Right ventricle myocardium superior (tissue), 1 donor: Measurements from ENCODE around the gene KLF6. TPM values are rescaled to one million over a fixed set of nuclear protein-coding genes. Genes with fewer than 3 reads are reported as not detected.
A peak's percentile ranks its signal among the peaks of the same experiment; 100 is the strongest.

Experiments used
- ATAC-seq: fragments of 200-7000 bp; cut with Tn5 transposase; one replicate; pipeline ENCODE4 v1.9.1; 2020; ENCODE audit warnings: mild to moderate bottlenecking; ENCODE audit not compliant: poor library complexity
- DNase-seq: peaks from one replicate; pipeline ENCODE4 v3.0.0-alpha.2; 2020
- intact Hi-C: fragments of 100-400 bp; cut with DNase I; formaldehyde crosslinking; loops from one replicate; pipeline ENCODE4 v1.11.2; 2022
- total RNA-seq: library from RNA; stranded (reverse); fragmentation: NEBNext Ultra II Directional; extraction: Animal tissue kit (Norgen Biotek cat#: 25700); gene quantifications from one replicate; pipeline ENCODE4 v1.2.1, GENCODE V29; 2021
- donor health status: DM: no; HTN: yes; CAD: no; lungs with severe emphysema.

Gene KLF6
- total RNA-seq, 1 donor from 2014 or later, result 60.2 TPM

DNA sequence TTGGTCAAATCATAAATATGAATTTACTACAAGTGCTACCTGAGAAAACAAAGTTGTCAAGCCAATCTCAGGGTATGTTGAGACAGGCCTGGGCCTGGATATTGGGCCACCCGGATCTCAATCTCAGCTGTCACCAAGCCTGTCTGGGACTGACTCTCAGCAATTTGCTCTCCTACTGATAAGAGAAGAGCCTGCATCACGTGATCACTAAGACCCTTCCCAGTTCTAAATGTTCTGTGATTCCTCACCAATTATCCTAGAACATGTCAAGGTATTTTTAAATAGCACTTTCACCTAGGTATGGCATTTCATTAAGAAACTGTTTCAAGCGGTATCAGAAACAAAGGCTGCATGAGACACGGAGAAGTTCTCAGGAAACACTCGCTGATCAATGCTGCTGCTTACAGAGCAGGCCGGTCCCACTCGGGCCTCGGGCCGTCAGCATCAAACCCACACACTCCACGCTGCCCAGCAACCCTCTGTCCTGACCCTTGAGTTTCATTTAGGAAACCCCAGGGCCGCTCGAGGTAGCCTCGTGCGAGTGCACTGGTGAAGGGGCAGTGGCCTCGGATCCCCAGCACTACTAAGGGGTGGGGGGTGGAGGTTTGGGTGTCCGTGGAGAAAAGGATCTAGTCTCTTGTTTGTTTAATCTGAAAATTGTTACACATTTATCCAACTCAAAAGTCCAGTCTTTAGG, 4.1 kb downstream of the KLF6 start:
- intact Hi-C loops, result loop anchor here (5.0 to 10.0 kb wide), 3 partner anchors 134 to 884 kb away; no protein-coding TSS in a partner anchor

DNA sequence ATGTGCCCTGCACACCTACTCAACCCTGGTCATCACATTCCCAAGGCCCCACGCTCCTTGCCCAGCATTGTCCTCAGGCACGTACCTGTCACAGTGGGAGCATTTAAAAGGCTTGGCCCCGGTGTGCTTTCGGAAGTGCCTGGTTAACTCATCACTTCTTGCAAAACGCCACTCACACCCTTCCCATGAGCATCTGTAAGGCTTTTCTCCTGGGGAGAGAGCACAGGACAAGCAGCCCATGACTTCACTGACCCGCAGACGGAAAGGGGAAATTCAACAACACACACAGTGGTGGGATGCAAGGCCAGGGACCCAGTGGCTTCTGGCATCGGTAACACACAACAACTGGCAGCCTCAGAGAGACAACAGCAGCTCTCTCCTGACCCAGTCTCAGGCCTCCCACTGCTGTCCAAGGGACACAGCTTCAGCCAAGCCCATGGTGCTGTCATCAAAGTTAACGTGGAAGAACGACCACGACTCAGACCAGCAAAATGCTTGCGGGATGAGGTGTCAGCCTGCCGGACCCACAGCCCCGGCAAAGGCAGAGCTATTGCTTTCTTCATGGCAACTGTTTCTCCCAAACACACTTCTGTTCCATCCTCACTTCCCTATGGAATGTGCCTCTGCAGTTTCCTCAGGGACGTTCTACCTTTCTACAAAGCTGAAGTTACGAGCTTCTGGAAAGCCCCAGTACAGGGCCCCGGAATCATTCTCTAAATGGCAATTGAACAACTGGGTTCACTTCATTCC, 4.8 kb downstream of the KLF6 start:
- ATAC-seq, result no peak
- intact Hi-C loops, result loop anchor here (5.0 to 10.0 kb wide), 3 partner anchors 135 to 885 kb away; no protein-coding TSS in a partner anchor
- DNase-seq, result no peak

More for the DNA sequence above, 4.1 kb downstream of the KLF6 start:
- ATAC-seq (no peak), DNase-seq (no peak)

DNA sequence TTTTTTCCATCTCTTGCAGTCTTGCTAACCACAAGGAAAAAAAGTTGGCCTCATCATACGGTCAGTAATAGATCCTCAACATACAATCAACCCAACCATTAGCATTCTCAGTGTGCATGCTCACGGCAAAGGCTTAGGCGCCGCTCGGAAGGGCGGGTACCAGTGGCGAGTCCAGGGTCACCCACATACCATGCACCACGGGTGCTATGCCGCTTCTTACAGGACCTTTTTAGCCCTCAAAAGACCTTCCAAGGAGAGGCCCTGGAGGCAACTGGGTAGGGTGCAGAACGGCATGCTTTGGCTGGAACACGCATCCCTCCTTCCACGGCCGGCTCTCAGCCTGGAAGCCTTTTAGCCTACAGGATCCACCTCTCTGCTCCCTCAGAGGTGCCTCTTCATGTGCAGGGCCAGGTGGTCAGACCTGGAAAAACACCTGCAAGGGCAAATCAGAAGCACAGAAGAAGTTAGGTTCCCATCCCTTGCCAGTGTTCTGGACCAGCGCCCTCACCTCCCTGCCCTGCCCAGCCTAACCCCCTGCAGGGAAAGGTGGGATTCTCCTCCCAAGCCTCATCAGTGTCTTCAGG, 5.8 kb downstream of the KLF6 start:
- no peak for ATAC-seq
- intact Hi-C loops, result loop anchor here (10.0 kb wide), 1 partner anchor 314 kb away; no protein-coding TSS in a partner anchor
- no peak for DNase-seq

DNA sequence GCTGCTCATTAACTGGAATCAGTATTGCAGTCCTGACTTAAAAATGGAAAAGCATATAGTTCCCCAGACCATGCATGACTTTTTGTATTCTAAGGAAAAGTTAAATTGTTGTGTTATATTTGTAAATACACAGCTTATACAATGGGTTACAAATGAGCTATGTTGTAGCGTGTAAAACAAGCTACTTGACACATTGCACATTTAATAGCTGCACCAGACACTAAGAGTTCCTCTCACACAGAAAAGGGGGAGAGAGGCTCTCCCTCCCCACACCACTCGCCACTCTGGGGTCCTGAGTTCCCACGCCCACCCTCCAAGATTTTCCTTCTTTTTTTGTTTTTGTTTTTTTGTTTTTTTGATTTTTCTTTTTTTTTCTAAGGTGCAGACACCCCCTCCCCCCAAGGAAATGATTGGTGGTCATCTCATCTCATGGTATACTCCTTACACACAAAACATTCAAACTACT, 6.3 kb downstream of the KLF6 start:
- DNase-seq (no peak), ATAC-seq (no peak)
- intact Hi-C loops, result loop anchor here (10.0 kb wide), 1 partner anchor 314 kb away; no protein-coding TSS in a partner anchor

DNA sequence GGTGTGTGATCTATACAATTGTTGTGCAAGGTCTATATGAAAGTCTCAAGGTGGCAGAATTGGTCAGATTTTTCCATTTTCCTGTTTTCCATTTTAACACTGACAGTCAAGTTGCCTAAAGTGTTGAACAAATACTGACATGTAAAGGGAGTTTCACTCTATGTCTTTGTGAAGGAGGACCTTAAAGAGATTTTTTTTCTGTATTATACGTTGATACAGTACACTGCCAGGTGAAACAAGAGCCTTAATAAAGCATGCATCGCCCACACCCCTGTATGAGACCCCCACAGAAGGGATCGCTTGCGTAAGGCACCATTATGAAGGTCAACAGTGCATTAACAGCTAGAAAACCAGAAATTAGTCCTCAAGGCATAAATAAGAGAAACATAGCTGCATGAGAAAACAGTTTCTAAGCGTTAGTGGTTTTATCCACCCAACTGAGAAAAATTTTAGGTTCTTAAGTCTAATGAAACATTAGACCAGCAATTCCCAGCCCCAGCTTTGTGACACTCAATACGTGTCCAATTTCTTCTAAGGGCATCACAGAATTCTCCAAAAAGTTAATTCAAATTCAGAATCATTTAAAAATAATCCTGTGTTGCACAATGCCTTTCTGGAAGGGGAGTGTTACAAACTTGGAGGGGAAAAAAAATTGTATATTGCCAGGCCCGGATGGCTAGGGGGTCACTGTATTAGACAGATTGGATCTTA, 6.9 kb downstream of the KLF6 start:
- DNase-seq (no peak), ATAC-seq (no peak)
- intact Hi-C loops, result loop anchor here (10.0 kb wide), 1 partner anchor 313 kb away; no protein-coding TSS in a partner anchor

DNA sequence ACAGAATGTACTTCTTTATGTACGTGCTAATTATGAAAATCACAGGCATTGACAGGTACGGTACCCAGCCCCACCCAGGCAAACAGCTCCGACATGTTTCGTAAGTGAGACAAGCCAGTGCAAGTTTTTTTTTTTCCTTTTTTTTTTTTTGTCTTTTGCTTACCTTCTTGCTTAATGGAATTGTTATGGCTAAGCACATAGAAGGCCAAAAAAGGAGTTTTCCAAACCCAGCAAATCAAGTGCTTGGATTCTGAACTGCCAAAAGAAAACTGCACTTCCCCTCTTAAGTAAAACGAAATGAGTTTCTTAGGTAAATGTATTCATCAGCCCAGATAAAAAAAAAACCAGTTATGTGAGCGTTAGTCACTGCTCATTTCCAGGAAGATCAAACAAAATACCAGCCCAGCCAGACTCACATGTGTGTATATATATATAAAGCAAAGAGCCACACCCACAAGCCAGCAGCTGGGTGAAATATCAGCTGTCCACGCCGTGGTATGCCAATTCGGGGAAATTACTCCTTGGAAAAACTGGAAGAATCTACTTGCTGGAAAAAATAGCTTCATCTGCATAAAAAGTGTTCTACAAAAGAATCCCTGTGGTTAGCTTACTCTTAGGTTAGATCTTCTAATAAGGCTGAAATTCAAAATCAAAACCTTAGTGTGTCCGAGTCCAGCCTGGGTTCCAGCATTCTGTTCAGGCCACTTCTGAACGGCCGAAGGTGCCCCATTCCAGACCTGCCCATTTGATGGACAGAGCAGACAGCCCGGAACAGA, 8.0 kb downstream of the KLF6 start:
- intact Hi-C loops, result loop anchor here (10.0 kb wide), 1 partner anchor 312 kb away; no protein-coding TSS in a partner anchor
- ATAC-seq (no peak), DNase-seq (no peak)

DNA sequence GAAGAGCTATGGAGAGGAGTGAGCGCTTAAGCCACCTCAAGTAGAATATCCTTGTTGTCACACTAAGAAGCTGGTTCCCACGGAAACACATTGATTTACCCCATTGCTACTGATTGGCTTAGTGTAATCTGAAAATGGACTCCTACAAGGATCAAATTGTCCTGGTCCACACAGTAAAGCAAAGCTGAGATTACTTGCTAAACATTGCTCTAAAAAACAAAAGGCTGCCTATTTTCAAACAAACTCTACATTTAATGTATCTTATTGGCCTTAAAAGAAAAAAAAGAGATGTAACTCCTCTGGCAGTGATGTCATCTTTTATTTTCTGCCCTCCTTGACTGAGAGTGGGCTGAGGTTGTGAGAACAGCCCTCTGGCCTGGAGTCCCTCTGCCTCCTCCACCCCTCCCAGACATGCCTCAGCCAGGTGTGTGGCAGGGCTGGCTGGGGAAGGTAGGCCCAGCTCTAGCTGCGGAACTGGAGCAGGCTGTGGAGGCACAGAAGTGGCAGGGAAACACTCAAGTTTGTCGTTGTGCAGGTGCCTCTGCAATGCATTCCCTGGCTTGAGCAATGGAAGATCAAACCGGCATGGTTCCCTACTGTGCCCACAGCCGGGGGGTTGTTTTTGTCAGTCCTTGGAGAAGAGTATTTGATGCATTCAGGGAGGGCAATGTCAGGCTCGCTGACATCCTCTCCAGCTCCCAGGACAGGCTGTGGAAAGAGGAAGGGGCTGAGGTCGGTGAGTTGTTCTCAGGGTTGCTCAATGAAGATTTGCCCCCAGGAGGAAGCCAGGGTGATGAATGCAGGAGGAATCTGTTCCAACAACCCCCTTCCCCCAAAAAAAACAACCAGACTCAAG, 9.1 kb downstream of the KLF6 start:
- DNase-seq, result no peak
- intact Hi-C loops, result loop anchor here (10.0 kb wide), 1 partner anchor 311 kb away; no protein-coding TSS in a partner anchor
- peak; percentile 44 for ATAC-seq

DNA sequence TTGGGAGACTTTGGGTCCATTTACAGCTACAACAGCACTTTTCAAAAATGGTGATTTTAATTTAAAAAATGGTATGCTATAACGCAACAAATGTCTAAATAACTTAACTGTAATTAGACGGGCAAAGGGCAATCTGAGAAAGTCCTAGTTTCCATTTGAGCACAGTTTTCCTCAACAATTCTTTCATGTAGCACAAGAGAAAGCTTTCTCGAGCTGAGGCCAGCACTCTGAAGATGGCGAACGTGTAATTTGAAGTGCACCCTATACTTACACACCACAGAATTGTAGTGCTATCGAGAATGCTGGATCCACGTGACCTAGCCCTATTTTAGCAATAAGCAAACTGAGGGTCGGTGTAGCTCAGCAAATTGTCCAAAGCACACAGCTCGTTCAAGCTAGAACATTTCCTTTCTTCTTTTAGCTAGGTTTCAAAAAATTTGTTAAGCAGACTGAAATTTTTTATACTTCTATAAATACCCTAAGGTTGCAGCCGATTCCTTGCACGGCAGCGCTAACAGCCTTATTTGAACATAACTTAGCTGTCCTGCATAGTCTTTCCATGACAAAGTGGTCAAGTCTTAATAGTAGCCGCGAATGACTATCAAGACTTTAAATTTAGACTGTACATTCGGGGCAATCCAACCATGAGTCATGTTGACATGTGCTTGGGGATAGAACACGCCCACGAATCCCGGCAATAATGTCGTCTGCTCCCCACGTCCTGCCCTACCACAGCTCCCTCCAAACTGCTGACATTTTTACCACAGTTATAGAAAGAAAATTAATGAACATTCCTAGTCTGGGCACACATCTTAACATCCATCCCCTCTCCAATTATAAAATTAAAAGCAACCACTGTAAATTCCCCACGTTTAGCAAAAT, 10.0 kb downstream of the KLF6 start:
- intact Hi-C loops, result loop anchor here (10.0 kb wide), 1 partner anchor 310 kb away; no protein-coding TSS in a partner anchor
- ATAC-seq (peak; percentile 67), DNase-seq (peak; percentile 49)

DNA sequence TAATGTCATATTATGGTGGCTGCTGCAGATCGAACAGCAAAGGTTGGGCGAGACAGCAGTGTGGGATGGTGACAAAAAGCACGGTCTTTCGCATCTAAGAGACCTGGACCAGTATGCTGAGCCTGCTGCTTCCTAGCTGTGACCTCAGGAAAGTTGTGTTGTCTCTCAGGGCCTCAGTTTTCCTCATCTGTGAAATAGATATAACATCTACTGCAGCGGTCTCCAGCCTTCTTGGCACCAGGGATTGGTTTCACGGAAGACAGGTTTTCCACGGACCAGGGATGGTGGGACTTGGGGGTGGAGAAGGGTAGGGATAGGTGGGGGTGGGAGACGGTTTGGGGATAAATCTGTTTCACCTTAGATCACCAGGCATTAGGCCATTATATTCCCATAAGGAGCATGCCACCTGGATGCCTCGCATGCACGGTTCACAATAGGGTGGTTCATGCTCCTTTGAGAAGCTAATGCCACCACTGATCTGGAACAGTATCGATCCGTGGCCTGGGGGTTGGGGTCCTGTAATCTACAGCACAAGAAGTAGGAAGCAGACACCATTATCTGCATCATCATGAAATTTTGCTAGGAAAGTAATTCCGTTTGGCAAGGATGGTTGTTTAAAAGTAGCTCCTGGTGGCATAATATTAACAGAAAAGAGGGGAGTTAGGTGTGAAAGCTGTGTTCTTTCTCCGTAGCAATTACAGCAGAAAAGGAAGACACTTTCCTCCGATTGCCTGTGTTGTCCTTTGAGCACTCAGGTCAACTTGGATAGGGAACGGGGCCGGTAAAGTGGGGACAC, 10.8 kb downstream of the KLF6 start:
- intact Hi-C loops, result loop anchor here (10.0 kb wide), 1 partner anchor 309 kb away; no protein-coding TSS in a partner anchor
- ATAC-seq (no peak), DNase-seq (no peak)

DNA sequence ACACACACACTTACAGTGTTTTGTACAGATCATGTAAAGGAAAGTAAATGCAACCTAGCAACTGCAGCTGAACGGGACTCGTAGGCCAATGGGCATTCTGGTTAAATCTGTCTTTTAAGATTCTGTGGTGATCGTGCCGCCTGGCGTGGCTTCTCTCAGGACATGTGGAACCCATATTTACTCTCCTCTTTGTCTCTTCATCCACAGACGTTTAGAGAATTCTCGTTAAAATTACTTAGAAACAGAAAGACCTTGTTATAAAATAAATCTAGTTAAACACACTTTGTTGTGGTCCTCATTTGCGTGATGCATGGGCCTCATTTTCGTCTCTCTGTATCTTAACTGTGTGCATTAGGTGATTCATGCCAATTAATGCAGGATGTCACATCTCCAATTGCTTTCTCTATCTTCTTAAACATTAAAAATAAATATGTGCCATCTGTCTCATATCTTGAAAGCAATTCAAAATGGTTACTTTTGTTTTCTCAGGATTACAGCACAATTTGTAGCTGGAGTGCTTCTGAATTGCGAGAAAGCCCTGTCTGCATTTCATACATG, 11.5 kb downstream of the KLF6 start:
- no peak for DNase-seq
- ATAC-seq, result no peak
- intact Hi-C loops, result loop anchor here (10.0 kb wide), 1 partner anchor 309 kb away; no protein-coding TSS in a partner anchor

DNA sequence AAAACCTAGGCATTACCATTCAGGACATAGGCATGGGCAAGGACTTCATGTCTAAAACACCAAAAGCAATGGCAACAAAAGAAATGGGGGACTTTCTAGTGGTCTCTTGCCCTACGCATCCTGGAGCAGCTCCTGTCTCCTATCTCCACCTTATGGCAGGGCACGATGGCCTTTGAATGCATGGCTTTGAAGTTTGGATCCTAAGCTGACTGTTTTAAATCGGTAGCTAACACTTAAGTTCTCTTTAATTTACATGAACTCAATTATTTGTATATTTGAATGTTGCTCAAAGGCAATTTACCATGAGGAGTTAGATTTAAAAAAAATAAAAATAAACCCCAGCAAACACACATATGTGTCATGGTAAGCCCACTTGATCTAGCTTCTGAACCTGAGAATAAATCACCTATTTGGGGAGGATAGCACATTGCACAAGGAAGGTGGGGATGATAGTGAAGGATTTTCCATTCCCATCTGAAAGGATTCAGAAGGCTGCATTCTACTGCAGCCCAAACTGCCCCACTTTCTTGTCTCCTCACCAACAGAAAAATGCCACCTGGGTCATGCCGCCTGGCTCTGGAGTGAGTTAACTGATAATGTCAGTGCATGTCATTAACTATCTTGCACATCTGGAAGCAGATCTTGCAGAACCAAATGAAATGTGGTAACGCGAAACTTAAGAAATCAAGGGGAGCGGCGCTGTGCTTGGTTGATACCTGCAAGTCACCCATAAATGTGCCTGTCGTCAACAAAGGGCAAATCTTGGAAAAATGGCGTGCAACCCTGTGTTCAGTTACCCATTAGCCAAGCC, 12.4 kb downstream of the KLF6 start:
- intact Hi-C loops, result loop anchor here (10.0 kb wide), 1 partner anchor 308 kb away; no protein-coding TSS in a partner anchor
- DNase-seq, result no peak
- no peak for ATAC-seq

DNA sequence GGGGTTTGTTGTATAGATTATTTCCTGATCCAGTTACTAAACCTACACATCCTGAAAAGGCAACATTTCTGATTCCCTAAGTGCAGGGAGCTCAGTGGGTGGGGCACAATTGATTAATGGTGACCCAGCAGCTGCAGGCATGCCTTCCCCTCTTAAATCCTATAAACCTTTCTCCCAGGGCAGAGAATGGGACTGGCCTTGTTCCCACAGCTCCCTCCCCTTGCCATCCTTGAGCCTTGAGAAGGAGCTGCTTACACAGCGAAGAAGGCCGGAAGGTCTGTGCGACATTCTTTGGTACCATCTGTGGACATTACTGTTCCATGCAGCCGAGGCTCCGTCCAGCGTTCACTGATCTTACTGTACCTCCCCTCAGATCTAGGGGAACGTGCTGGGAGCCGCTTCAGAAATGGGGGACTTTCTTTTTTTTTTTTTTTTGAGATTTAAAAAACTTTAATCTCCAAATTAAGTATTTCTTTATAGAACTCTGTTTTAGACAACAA, 14.3 kb downstream of the KLF6 start:
- intact Hi-C loops, result loop anchor here (10.0 kb wide), 1 partner anchor 306 kb away; no protein-coding TSS in a partner anchor
- DNase-seq (no peak), ATAC-seq (no peak)

DNA sequence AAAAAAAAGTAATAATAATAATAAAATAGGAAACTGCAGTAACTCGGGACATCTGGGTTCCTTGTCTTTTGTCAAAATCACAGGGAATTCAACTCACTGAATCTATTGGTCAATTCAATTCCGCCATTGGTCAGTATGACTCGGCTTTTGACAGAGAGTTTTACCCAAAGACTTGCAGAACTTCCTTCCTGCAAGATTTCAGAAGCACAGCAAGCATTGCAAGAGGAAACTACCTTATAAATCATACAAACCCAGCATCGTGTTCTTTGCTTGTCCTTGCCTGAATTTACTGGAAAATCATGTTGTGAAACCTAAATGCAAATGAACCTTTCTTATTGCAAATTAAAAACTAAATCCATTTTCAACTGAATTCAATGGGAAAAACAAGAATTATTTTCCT, 15.5 kb downstream of the KLF6 start:
- no peak for ATAC-seq
- no peak for DNase-seq
- intact Hi-C loops, result no loop called here
